ENCODE results near the gene N4BP3.
"Not testable (repeated sequence)": the region's sequence is repeated elsewhere in the genome, so short reads cannot be mapped to it uniquely, and the experiment has no call there.

The N4BP3 gene

DNA sequence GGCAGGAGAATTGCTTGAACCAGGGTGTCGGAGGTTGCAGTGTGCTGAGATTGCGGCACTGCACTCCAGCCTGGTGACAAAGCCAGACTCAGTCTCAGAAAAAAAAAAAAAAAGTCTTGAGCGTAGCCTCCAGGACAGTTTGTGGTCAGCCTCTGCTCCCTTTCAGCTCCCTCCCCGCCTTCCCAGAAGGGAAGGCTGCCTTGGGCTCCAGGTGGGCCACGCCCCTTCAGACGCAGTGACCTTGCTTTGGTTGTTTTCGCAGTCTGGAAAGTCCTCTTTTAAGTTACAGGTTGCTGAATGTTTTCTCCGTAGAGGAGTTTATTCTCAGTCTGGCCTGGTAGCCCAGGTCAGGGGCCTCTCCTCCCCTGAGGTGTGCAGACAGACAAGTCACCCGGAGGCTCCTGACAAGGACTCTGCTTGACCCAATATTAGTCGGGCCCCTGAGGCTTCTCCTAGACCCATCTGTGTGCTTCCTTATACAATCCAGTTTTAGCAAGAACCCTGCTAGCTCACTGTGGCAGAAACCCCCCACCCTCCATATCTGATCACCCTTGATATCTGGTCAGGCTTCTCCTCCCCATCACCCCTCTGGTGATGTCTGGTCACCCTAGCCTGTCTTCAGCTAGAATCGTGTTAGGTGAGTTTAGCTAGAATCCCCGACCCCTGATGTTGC, 31.6 kb upstream of the N4BP3 start:
- no peak overlapping the region for H3K4me3 Mint-ChIP-seq
- no peaks in the 10 kb centered on the region for H3K4me1 Mint-ChIP-seq (ENCODE audit: low read depth in 2 of 2)
- DNase-seq: no peak
- H3K36me3 Mint-ChIP-seq (ENCODE audit: insufficient read depth): peaks cover 6% of the 10 kb centered on the region
- H3K9me3 Mint-ChIP-seq: no peaks in the 10 kb centered on the region
- no peak overlapping the region for H3K27ac Mint-ChIP-seq
- no peak for ATAC-seq (replicated peaks)
- H3K27me3 Mint-ChIP-seq: peaks cover 25 to 41% of the 10 kb centered on the region in 2 donors

DNA sequence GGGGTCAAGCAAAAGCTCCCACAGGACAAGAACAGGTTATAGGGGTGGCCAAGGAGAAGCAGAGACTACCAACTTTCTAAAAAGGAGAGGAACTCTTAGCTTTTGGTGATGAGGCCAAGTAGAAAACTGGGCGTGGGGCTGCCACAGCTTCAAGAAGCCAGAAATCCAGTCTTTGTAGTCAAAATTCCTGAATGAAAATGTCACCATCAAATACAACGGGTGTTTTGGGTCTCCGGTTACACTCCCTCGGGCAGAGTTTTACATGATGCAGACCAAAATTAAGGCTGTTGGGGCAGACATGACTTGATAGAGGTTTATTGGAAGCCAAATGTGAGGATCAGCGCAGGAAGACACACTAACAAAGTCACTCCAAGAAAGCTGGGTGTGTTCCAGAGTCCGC, 29.4 kb upstream of the N4BP3 start:
- no peak for ATAC-seq (replicated peaks)
- Mint-ChIP-seq H3K4me1 (ENCODE audit: low read depth in 2 of 2) (no peaks in the 10 kb centered on the region), H3K9me3 (no peaks in the 10 kb centered on the region), H3K36me3 (ENCODE audit: insufficient read depth) (peaks cover 6% of the 10 kb centered on the region), H3K27ac (no peak overlapping the region), H3K4me3 (no peak overlapping the region), H3K27me3 (peaks cover 31 to 50% of the 10 kb centered on the region in 2 donors)
- no peak for DNase-seq

DNA sequence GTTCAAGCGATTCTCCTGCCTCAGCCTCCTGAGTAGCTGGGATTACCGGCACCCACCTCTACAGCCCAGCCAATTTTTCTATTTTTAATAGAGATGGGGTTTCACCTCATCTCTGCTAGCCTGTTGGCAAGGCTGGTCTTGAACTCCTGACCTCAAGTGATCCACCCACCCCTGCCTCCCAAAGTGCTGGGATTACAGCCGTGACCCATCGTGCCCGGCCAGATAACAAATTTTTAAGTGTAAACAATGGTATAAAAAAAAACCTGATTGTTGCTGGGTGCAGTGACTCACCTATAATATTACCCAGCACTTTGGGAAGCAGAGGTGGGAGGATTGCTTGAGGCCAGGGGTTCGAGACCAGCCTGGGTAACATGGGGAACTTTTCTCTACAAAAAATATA, 28.0 kb upstream of the N4BP3 start:
- H3K4me1 Mint-ChIP-seq (ENCODE audit: low read depth in 2 of 2): no peaks in the 10 kb centered on the region
- peaks cover 38 to 54% of the 10 kb centered on the region in 2 donors for H3K27me3 Mint-ChIP-seq
- H3K36me3 Mint-ChIP-seq (ENCODE audit: insufficient read depth): peaks cover 6% of the 10 kb centered on the region
- H3K9me3 Mint-ChIP-seq: no peaks in the 10 kb centered on the region
- ATAC-seq (replicated peaks) (no peak), DNase-seq (no peak)
- no peak overlapping the region for H3K27ac Mint-ChIP-seq
- H3K4me3 Mint-ChIP-seq: no peak overlapping the region

DNA sequence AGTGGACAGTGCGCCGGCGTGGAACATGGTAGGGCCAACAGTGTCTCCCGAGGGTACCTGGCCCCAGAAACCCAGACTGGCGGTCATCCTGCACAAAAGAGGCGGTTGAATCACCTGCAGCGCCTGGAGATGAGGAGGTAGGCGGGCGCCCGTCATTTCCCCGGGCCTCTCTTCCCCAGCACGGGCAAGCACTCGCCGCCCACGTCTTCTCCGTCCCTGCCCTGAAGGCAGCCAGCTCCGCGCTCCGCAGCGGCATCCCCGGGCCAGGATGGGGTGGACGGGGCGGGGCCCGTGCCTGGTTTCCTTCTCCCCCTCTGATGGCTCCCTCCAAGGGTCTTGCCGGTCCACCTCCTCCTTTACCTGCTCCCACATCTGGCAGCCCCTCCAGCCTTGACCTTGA, 27.1 kb upstream of the N4BP3 start:
- Mint-ChIP-seq H3K27me3 (peaks cover 38 to 49% of the 10 kb centered on the region in 2 donors), H3K9me3 (no peaks in the 10 kb centered on the region), H3K36me3 (ENCODE audit: insufficient read depth) (peaks cover 6% of the 10 kb centered on the region), H3K4me1 (ENCODE audit: low read depth in 2 of 2) (no peaks in the 10 kb centered on the region), H3K27ac (no peak overlapping the region), H3K4me3 (no peak overlapping the region)
- DNase-seq (no peak), ATAC-seq (replicated peaks) (no peak)

DNA sequence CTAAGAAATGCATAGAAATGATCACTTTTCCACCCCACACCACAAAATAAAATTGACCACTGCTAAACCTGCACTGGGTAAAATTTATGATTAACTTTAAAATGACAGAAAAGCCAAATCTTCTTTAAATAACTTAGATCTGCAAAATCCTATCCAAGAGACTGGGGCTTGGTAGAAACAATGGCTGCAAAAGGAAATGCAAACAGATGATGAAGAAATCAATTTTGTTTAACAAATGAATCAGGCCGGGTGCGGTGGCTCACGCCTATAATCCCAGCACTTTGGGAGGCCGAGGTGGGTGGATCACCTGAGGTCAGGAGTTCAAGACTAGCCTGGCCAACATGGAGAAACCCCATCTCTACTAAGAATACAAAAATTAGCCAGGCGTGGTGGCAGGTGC, 26.1 kb upstream of the N4BP3 start:
- not testable (repeated sequence) for ATAC-seq (replicated peaks); H3K27ac Mint-ChIP-seq; H3K4me3 Mint-ChIP-seq; H3K4me1 Mint-ChIP-seq (ENCODE audit: low read depth in 2 of 2); H3K36me3 Mint-ChIP-seq (ENCODE audit: insufficient read depth); H3K9me3 Mint-ChIP-seq; DNase-seq
- H3K27me3 Mint-ChIP-seq: peaks cover 33 to 39% of the 10 kb centered on the region in 2 donors

DNA sequence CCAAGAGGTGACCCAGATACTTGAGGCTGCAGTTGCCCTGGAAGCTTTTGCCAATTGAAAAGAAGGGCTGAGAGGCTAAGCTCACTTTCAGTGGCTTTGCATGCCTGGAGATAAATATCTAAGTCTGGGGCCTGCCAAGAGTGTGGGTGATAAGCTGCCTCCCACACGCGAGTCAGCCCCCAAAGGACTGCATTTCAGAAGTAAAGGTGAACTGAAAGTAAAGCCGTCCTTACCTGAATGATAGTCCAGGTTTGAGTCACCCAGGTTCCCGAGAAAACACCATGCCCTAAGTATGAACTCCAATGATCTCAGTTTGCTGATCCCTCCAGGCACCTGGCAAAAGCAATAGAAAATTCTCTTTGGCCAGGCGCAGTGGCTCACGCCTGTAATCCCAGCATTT, 22.5 kb upstream of the N4BP3 start:
- no peak overlapping the region for H3K4me3 Mint-ChIP-seq
- H3K27ac Mint-ChIP-seq: no peak overlapping the region
- peaks cover 5 to 6% of the 10 kb centered on the region in 2 donors for H3K4me1 Mint-ChIP-seq (ENCODE audit: low read depth in 2 of 2)
- ATAC-seq (replicated peaks) (no peak), DNase-seq (no peak)
- H3K27me3 Mint-ChIP-seq: peaks cover 13 to 18% of the 10 kb centered on the region in 2 donors
- H3K36me3 Mint-ChIP-seq (ENCODE audit: insufficient read depth): no peaks in the 10 kb centered on the region
- H3K9me3 Mint-ChIP-seq: no peaks in the 10 kb centered on the region

DNA sequence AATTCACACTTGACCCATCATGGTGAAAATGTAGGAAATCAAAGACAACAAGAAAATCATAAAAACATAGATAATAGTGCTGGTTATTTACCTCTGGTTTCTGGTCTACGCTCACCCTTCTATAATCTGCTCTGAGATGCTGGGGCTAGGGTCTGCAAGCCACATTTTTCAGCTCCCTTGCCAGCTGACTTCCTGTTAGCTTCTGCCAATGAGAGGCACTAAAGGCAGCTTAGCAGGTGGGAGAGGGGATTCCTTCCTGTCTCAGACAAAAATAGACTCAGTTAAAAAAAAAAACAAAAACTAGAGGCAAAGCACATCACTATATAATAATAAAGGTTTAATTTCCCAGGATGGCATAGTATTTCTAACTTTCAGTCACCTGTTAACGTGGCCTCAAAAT, 20.2 kb upstream of the N4BP3 start:
- Mint-ChIP-seq H3K4me1 (ENCODE audit: low read depth in 2 of 2) (peaks cover 5 to 9% of the 10 kb centered on the region in 2 donors), H3K36me3 (ENCODE audit: insufficient read depth) (no peaks in the 10 kb centered on the region), H3K27me3 (peaks cover 13 to 17% of the 10 kb centered on the region in 2 donors), H3K4me3 (no peak overlapping the region), H3K9me3 (no peaks in the 10 kb centered on the region), H3K27ac (no peak overlapping the region)
- DNase-seq (no peak), ATAC-seq (replicated peaks) (no peak)

DNA sequence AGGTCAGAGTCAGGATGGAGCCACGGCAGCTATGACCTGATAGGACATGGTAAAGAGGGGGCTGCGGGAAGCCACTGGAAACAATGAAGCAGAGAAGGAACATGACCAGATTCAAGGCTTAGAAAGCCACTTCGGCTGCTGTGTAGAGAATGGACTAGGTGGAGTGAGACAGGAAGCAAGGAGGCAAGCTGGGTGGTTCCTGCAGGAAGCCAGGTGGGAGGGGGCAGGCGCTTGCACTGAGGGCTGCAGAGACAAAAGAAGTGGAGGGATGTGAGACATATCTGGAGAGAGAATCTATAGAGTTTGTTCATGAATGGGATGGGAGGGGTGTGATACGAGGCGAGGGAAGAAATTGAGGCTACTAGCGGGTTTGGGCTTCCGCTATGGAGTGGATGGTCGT, 19.0 kb upstream of the N4BP3 start:
- Mint-ChIP-seq H3K4me1 (ENCODE audit: low read depth in 2 of 2) (peaks cover 5 to 9% of the 10 kb centered on the region in 2 donors), H3K36me3 (ENCODE audit: insufficient read depth) (no peaks in the 10 kb centered on the region), H3K27ac (no peak overlapping the region), H3K27me3 (peaks cover 3 to 4% of the 10 kb centered on the region in 2 donors), H3K9me3 (no peaks in the 10 kb centered on the region), H3K4me3 (no peak overlapping the region)
- DNase-seq (no peak), ATAC-seq (replicated peaks) (no peak)

DNA sequence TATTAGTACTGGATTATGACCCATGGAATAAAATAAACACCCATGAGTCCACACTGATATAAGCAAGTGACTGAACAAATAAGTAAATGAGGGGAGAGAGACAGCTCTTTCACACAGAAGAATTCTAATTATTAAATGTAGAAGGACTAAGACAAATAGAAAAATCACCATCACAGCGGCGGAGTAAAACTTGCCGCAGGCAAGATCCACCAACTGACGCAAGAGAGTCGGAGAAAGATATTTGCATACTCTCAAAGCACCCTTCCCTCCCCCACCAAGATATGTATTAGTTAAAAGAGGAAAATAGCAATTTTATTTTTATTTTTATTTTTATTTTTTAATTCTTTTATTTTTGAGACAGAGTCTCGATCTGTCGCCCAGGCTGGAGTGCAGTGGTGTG, 14.6 kb upstream of the N4BP3 start:
- no peaks in the 10 kb centered on the region for H3K9me3 Mint-ChIP-seq
- H3K4me1 Mint-ChIP-seq (ENCODE audit: low read depth in 2 of 2): peaks cover 5 to 9% of the 10 kb centered on the region in 2 donors
- H3K4me3 Mint-ChIP-seq: no peak overlapping the region
- DNase-seq: no peak
- ATAC-seq (replicated peaks): no peak
- H3K36me3 Mint-ChIP-seq (ENCODE audit: insufficient read depth): no peaks in the 10 kb centered on the region
- H3K27ac Mint-ChIP-seq: no peak overlapping the region
- no peaks in the 10 kb centered on the region for H3K27me3 Mint-ChIP-seq

DNA sequence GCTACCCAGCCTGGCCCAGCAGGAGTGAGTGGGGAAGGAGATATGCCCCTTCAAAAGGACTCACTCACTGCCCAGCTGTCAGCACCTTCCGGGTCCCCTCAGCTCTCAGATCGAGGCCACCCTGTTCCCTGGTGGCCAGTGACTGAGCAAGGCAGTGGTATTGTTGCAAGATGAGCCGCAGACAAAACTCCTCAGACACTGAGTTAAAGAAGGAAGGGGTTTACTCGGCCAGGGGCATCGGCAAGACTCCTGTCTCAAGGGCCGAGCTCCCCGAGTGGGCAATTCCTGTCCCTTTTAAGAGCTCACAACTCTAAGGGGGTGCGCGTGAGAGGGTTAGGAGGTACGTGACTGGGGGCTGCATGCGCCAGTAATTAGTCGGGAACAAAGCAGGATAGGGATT, 9.7 kb upstream of the N4BP3 start:
- DNase-seq: no peak
- H3K4me1 Mint-ChIP-seq (ENCODE audit: low read depth in 2 of 2): peaks cover 0 to 2% of the 10 kb centered on the region in 2 donors
- no peaks in the 10 kb centered on the region for H3K9me3 Mint-ChIP-seq
- H3K36me3 Mint-ChIP-seq (ENCODE audit: insufficient read depth): no peaks in the 10 kb centered on the region
- no peaks in the 10 kb centered on the region for H3K27me3 Mint-ChIP-seq
- no peak for ATAC-seq (replicated peaks)
- H3K27ac Mint-ChIP-seq: no peak overlapping the region
- no peak overlapping the region for H3K4me3 Mint-ChIP-seq

DNA sequence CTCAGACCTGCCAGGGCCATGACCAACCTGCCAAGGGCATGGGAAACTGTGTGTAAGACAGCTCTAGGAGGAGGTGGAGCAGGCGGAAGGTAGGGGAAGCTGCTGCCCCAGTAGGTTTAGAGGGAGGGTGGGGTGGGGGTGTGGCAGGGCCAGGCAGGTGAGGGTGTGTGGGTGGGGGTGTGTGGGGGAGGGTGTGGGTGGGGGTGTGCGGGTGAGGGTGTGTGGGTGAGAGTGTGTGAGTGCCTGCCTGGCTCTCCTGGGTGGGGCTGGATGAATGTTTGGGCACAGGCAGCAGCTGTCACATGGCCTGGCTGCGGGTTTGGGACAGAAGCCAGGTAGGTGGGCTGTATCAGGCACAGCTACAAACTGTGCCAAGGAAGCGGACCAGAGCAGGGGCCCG, 8.8 kb upstream of the N4BP3 start:
- Mint-ChIP-seq H3K36me3 (ENCODE audit: insufficient read depth) (no peaks in the 10 kb centered on the region), H3K4me1 (ENCODE audit: low read depth in 2 of 2) (peaks cover 0 to 2% of the 10 kb centered on the region in 2 donors), H3K27me3 (no peaks in the 10 kb centered on the region), H3K9me3 (no peaks in the 10 kb centered on the region), H3K4me3 (no peak overlapping the region), H3K27ac (no peak overlapping the region)
- DNase-seq: no peak
- ATAC-seq (replicated peaks): no peak

DNA sequence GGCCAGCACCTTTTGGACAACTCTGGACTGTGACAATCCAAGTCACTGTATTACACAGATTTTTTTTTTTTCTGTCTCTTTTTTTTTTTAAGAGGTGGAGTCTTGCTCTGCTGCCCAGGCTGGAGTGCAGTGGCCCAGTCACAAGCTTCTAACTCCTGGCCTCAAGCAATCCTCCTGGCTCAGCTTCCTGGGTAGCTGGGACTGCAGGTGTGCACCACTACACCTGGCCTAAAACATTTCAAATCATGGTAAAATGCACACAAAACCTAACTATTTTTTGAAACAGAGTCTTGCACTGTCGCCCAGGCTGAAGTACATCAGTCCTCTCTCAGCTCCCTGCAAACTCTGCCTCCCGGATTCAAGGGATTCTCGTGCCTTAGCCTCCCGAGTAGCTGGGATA, 7.2 kb upstream of the N4BP3 start:
- no peak for DNase-seq

DNA sequence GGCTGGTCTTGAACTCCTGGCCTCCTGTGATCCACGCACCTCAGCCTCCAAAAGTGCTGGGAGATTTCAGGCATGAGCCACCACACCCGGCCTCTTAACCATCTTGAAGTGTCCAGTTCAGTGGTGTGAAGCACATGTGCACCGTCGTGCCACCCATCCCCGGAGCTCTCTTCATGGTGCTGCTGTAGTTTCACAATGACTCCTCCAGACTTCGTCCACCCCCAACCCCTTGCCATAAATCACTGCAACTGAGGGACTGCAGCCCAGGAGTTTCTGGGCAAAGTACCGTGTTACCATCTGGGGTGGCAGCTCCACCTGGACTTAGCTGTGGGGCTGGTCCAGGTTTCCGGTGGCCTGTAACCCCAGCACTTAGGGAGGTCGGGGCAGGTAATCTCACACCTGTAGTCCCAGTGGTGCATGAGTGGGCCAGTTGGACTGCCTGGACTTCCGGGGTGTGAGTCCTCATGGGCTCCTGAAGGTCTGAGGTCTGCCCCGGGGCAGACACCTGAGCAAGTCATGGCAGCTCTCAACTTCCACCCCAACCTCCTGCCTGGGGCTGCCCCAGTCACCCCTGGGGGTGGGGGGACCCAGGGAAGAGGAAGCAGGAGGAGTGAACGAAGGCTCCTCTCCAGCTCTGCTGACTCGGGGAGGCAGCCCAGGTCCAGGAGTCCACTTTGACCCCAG, 6.6 kb upstream of the N4BP3 start:
- Mint-ChIP-seq H3K9me3 (no peaks in the 10 kb centered on the region), H3K27ac (no peak overlapping the region), H3K36me3 (ENCODE audit: insufficient read depth) (no peaks in the 10 kb centered on the region), H3K4me3 (no peak overlapping the region), H3K27me3 (no peaks in the 10 kb centered on the region), H3K4me1 (ENCODE audit: low read depth in 2 of 2) (peaks cover 0 to 2% of the 10 kb centered on the region in 2 donors)
- DNase-seq (no peak), ATAC-seq (replicated peaks) (no peak)

More for the DNA sequence above, 7.2 kb upstream of the N4BP3 start:
- Mint-ChIP-seq H3K36me3 (ENCODE audit: insufficient read depth) (no peaks in the 10 kb centered on the region), H3K9me3 (no peaks in the 10 kb centered on the region), H3K27me3 (no peaks in the 10 kb centered on the region), H3K4me1 (ENCODE audit: low read depth in 2 of 2) (peaks cover 0 to 2% of the 10 kb centered on the region in 2 donors), H3K27ac (no peak overlapping the region), H3K4me3 (no peak overlapping the region)
- no peak for ATAC-seq (replicated peaks)

DNA sequence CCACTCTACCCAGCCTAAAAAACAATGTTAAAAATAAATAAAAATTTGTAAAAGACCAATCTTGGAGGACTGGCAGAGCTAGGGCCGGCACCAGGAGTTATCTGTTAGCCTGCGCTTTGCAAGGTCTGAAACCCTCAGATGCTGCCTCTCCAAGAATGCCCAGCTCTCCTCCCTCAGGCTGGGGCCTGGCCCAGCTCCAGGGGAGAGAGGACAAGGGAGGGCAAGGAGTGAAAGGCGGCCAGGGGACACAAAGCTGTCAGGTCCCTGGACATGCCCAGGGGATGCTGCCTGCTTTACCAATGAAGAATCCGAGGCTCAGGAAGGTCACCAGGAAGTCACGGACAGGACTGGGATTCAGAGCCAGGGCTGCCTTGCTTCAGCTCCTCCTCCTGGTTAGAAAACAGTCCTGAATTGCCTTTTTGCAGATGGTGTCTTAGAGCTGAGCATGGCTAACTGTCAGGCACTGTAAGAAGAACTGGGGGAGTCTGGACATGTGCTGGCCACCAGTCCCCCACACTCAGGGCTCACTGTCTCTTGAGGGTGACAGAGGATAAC, 5.5 kb upstream of the N4BP3 start:
- DNase-seq: no peak
- Mint-ChIP-seq H3K27ac (no peak overlapping the region), H3K36me3 (ENCODE audit: insufficient read depth) (peaks cover 6% of the 10 kb centered on the region), H3K4me1 (ENCODE audit: low read depth in 2 of 2) (peaks cover 2 to 4% of the 10 kb centered on the region in 2 donors), H3K4me3 (no peak overlapping the region), H3K27me3 (no peaks in the 10 kb centered on the region), H3K9me3 (no peaks in the 10 kb centered on the region)
- ATAC-seq (replicated peaks): no peak
